ENCODE measurements around the gene PSEN1. TPM values are rescaled to one million over a fixed set of nuclear protein-coding genes. Genes with fewer than 3 reads are reported as not detected.

Gene PSEN1
- polyA plus RNA-seq, 2 of the 4 experiments (the other 2 are of a cell fraction): 21.6 to 38.1 TPM

- ChIA-PET CTCF (no interaction called here), POLR2A (interaction anchor here (0.7 kb wide), 1 partner anchor 253 kb away, joined by 3 read pairs; the partner anchor contains the start of gene RIOX1)
- H3K9me3 ChIP-seq: no peaks in the 10 kb centered on the region
- peaks cover 36% of the 10 kb centered on the region for H3K4me1 ChIP-seq
- 8% methylated on average over 11 of the region's 48 CpGs for WGBS (ENCODE audit: missing lambda C conversion rate)
- H3K27ac ChIP-seq: peak within 1 kb of the TSS; percentile 79 to 94
- peak within 1 kb of the TSS; percentile 87 for H3K4me2 ChIP-seq
- no peak for FAIRE-seq
- peak; percentile 70 to 84 for ATAC-seq
- H3K4me3 ChIP-seq: peak within 1 kb of the TSS; percentile 75
- TF ChIP-seq PHF8 (IDR thresholded peaks at IDR 0.05; ENCODE audit: borderline replicate concordance, low read depth) (peak; percentile 33; the same call in 1 of the 2 replicates), CEBPB (IDR thresholded peaks at IDR 0.05) (no peak), E2F6 (IDR thresholded peaks at IDR 0.05; ENCODE audit: borderline replicate concordance, low read depth) (0 out of 2 replicates have a peak, but pooled peaks have one; percentile 28), NR3C1 (IDR thresholded peaks at IDR 0.05) (no peak), TP53 (CRISPR knock-in tag; IDR thresholded peaks at IDR 0.05) (no peak), POLR2A (IDR thresholded peaks at IDR 0.05; ENCODE audit: low read length) (peak; percentile 34; the same call in 1 of the 2 replicates), MAX (IDR thresholded peaks at IDR 0.05) (peak; percentile 47), CHD2 (IDR thresholded peaks at IDR 0.05; ENCODE audit: low read length, partially characterized antibody) (no peak)
- peak; percentile 68 to 80 for DNase-seq (ENCODE audit: low read depth in 1 of 2, low spot score in 1 of 2)
Measured at GRCh38 chr14:73237219-73237785, 101.0 kb downstream of the PSEN1 start, which contains the start of gene PAPLN. Gene PAPLN (plus strand): TSS chr14:73237506. CDS start chr14:73239779, 2,273 bp downstream.

- Histone ChIP-seq H3K4me3 (peak overlapping the region; percentile 75), H3K4me2 (peak overlapping the region; percentile 87), H3K27ac (peak overlapping the region; percentile 79 to 94), H3K9me3 (no peaks in the 10 kb centered on the region), H3K4me1 (peaks cover 33% of the 10 kb centered on the region)
- CTCF ChIA-PET: interaction anchor here (0.7 to 1.6 kb wide), 4 partner anchors 9 to 235 kb away, joined by 3 to 7 read pairs (median 4); no protein-coding TSS in a partner anchor
- no peak for FAIRE-seq
- TF ChIP-seq E2F6 (IDR thresholded peaks at IDR 0.05; ENCODE audit: borderline replicate concordance, low read depth): peak; percentile 51; the same call in 1 of the 2 replicates
- TF ChIP-seq KDM1A (IDR thresholded peaks at IDR 0.05; ENCODE audit: low read depth): no peak
- 0 out of 2 replicates have a peak, but pooled peaks have one; percentile 16 for TF ChIP-seq RNF2 (IDR thresholded peaks at IDR 0.05; ENCODE audit: borderline replicate concordance, low read depth)
- TF ChIP-seq BHLHE40 (IDR thresholded peaks at IDR 0.05; ENCODE audit: low read depth, low read length): no peak
- peak in 1 of 2 experiments; percentile 48 for DNase-seq (ENCODE audit: low read depth in 1 of 2, low spot score in 1 of 2)
- 8% methylated on average over 24 of the region's 73 CpGs for WGBS (ENCODE audit: missing lambda C conversion rate)
- POLR2A ChIA-PET: interaction anchor here (0.7 kb wide), 1 partner anchor 253 kb away, joined by 3 read pairs; the partner anchor contains the start of gene RIOX1
- ATAC-seq: peak; percentile 50 to 67
Measured at GRCh38 chr14:73237786-73238423, 101.6 kb downstream of the PSEN1 start.

GRCh38 chr14:73238424-73238852, 102.1 kb downstream of the PSEN1 start:
- DNase-seq (ENCODE audit: low read depth in 1 of 2, low spot score in 1 of 2) (no peak), FAIRE-seq (no peak), ATAC-seq (peak in 1 of 2 experiments; percentile 22; a peak in 3 of 6 replicates)
- WGBS (ENCODE audit: missing lambda C conversion rate): 32% methylated on average over 10 of the region's 10 CpGs
- no peak for TF ChIP-seq ZNF302 (CRISPR knock-in tag; IDR thresholded peaks at IDR 0.05)
- TF ChIP-seq CTCF (IDR thresholded peaks at IDR 0.05): no peak
- peak; percentile 45 for TF ChIP-seq MAFK (IDR thresholded peaks at IDR 0.05; ENCODE audit: partially characterized antibody)
- TF ChIP-seq RFX5 (IDR thresholded peaks at IDR 0.05): no peak
- no peak for TF ChIP-seq FOSL2 (IDR thresholded peaks at IDR 0.05)
- TF ChIP-seq FOSL2 (CRISPR knock-in tag; IDR thresholded peaks at IDR 0.05): peak; percentile 42; the same call in 1 of the 2 replicates
- no peak for TF ChIP-seq CHD4 (IDR thresholded peaks at IDR 0.05; ENCODE audit: borderline replicate concordance)
- no peak for TF ChIP-seq E2F6 (IDR thresholded peaks at IDR 0.05; ENCODE audit: borderline replicate concordance, low read depth)
- no peak for TF ChIP-seq ESRRA (IDR thresholded peaks at IDR 0.05; ENCODE audit: borderline replicate concordance, low read length)
- TF ChIP-seq HEYL (CRISPR knock-in tag; IDR thresholded peaks at IDR 0.05): no peak
- no peak for TF ChIP-seq POLR2A (IDR thresholded peaks at IDR 0.05; ENCODE audit: low read length)
- H3K4me3 ChIP-seq: peak overlapping the region; percentile 75
- H3K4me1 ChIP-seq: peaks cover 33% of the 10 kb centered on the region
- peak overlapping the region; percentile 79 to 94 for H3K27ac ChIP-seq
- peak overlapping the region; percentile 87 for H3K4me2 ChIP-seq
- POLR2A ChIA-PET: interaction anchor here (0.7 kb wide), 1 partner anchor 252 kb away, joined by 3 read pairs; the partner anchor contains the start of gene RIOX1
- no peaks in the 10 kb centered on the region for H3K9me3 ChIP-seq
- CTCF ChIA-PET: interaction anchor here (0.7 to 2.0 kb wide), 5 partner anchors 9 to 234 kb away, joined by 3 to 7 read pairs (median 6); no protein-coding TSS in a partner anchor
